Measurements from ENCODE around the gene PRG2. TPM values are rescaled to one million over a fixed set of nuclear protein-coding genes. Genes with fewer than 3 reads are reported as not detected.

The PRG2 gene
- total and polyA plus RNA-seq, 9 of the 15 experiments (the other 6 are each of a cell fraction or from before 2014, with no cell fraction given), result 1.8 to 78.0 (median 26.6) TPM

- Histone ChIP-seq H3K4me3 (no peak overlapping the region), H4K20me1 (replicated peaks; ENCODE audit: control insufficient read depth, insufficient read depth, low read length) (no peaks in the 10 kb centered on the region), H3K79me2 (ENCODE audit: control insufficient read depth, insufficient read depth, low read length) (no peaks in the 10 kb centered on the region), H3K9me1 (ENCODE audit: control insufficient read depth, insufficient read depth, low read length) (no peaks in the 10 kb centered on the region), H3K27me3 (ENCODE audit: control insufficient read depth in 2 of 2, insufficient read depth in 2 of 2, low read length in 2 of 2) (no peaks in the 10 kb centered on the region; a peak in 1 of 5 replicates), H3K9me3 (replicated peaks; ENCODE audit: control insufficient read depth, insufficient read depth, low read depth, low read length) (no peaks in the 10 kb centered on the region), H3K36me3 (ENCODE audit: control insufficient read depth, insufficient read depth, low read length) (no peaks in the 10 kb centered on the region), H3K27ac (ENCODE audit: extremely low read depth, low read depth, low read length) (no peak overlapping the region), H2AFZ (ENCODE audit: low read depth, low read length) (no peak overlapping the region), H3K9ac (ENCODE audit: insufficient read depth in 1 of 2, low read depth in 2 of 2, low read length in 2 of 2) (no peak overlapping the region), H3K4me1 (replicated peaks in 1 of 2; ENCODE audit: control insufficient read depth in 2 of 2, insufficient read depth in 2 of 2, low read length in 2 of 2) (peaks cover 0 to 6% of the 10 kb centered on the region in 2 experiments; a peak in 4 of 5 replicates), H3K4me2 (ENCODE audit: insufficient read depth, low read length) (no peak overlapping the region)
- intact Hi-C loops (cut with micrococcal nuclease), result no loop called here
- no TSS peak for BruUV-seq (replicated peaks)
- ChIA-PET CTCF (ENCODE audit: low intra/inter-chr PET ratio) (no interaction called here), POLR2A (interaction anchor here (1.4 kb wide), 1 partner anchor 10 kb away, joined by 5 read pairs; no protein-coding TSS in a partner anchor)
- DNase-seq (ENCODE audit: extremely low read depth in 1 of 4, low spot score in 3 of 4) (no peak), ATAC-seq (no peak), FAIRE-seq (no peak)
- in situ Hi-C loops (cut with MboI), result no loop called here
- 35% methylated on average over 6 of the region's 6 CpGs for WGBS (ENCODE audit: insufficient coverage, low coverage, missing lambda C conversion rate)
- TF ChIP-seq, protein P1, sequence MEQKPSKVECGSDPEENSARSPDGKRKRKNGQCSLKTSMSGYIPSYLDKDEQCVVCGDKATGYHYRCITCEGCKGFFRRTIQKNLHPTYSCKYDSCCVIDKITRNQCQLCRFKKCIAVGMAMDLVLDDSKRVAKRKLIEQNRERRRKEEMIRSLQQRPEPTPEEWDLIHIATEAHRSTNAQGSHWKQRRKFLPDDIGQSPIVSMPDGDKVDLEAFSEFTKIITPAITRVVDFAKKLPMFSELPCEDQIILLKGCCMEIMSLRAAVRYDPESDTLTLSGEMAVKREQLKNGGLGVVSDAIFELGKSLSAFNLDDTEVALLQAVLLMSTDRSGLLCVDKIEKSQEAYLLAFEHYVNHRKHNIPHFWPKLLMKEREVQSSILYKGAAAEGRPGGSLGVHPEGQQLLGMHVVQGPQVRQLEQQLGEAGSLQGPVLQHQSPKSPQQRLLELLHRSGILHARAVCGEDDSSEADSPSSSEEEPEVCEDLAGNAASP (IDR thresholded peaks at IDR 0.05), result no peak
- TF ChIP-seq, protein P2, sequence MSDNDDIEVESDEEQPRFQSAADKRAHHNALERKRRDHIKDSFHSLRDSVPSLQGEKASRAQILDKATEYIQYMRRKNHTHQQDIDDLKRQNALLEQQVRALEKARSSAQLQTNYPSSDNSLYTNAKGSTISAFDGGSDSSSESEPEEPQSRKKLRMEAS (CRISPR knock-in tag; IDR thresholded peaks at IDR 0.05), result no peak
- TF ChIP-seq, protein P3, sequence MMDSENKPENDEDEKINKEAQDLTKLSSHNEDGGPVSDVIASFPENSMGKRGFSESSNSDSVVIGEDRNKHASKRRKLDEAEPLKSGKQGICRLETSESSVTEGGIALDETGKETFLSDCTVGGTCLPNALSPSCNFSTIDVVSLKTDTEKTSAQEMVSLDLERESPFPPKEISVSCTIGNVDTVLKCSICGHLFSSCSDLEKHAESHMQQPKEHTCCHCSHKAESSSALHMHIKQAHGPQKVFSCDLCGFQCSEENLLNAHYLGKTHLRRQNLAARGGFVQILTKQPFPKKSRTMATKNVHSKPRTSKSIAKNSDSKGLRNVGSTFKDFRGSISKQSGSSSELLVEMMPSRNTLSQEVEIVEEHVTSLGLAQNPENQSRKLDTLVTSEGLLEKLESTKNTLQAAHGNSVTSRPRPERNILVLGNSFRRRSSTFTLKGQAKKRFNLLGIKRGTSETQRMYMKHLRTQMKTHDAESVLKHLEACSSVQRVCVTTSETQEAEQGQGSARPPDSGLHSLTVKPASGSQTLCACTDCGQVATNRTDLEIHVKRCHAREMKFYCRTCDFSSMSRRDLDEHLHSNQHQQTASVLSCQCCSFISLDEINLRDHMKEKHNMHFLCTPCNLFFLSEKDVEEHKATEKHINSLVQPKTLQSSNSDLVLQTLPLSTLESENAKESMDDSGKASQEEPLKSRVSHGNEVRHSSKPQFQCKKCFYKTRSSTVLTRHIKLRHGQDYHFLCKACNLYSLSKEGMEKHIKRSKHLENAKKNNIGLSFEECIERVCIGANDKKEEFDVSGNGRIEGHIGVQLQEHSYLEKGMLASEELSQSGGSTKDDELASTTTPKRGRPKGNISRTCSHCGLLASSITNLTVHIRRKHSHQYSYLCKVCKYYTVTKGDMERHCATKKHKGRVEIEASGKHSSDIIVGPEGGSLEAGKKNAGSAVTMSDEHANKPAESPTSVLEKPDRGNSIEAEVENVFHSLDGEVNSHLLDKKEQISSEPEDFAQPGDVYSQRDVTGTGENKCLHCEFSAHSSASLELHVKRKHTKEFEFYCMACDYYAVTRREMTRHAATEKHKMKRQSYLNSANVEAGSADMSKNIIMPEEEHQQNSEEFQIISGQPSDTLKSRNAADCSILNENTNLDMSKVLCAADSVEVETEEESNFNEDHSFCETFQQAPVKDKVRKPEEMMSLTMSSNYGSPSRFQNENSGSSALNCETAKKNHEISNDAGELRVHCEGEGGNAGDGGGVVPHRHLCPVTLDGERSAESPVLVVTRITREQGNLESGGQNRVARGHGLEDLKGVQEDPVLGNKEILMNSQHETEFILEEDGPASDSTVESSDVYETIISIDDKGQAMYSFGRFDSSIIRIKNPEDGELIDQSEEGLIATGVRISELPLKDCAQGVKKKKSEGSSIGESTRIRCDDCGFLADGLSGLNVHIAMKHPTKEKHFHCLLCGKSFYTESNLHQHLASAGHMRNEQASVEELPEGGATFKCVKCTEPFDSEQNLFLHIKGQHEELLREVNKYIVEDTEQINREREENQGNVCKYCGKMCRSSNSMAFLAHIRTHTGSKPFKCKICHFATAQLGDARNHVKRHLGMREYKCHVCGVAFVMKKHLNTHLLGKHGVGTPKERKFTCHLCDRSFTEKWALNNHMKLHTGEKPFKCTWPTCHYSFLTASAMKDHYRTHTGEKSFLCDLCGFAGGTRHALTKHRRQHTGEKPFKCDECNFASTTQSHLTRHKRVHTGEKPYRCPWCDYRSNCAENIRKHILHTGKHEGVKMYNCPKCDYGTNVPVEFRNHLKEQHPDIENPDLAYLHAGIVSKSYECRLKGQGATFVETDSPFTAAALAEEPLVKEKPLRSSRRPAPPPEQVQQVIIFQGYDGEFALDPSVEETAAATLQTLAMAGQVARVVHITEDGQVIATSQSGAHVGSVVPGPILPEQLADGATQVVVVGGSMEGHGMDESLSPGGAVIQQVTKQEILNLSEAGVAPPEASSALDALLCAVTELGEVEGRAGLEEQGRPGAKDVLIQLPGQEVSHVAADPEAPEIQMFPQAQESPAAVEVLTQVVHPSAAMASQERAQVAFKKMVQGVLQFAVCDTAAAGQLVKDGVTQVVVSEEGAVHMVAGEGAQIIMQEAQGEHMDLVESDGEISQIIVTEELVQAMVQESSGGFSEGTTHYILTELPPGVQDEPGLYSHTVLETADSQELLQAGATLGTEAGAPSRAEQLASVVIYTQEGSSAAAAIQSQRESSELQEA (IDR thresholded peaks at IDR 0.05; ENCODE audit: low read depth), result no peak
- TF ChIP-seq SETDB1 (IDR thresholded peaks at IDR 0.05; ENCODE audit: low read length), result no peak
- no peak for TF ChIP-seq CEBPB (tag; IDR thresholded peaks at IDR 0.05)
- no peak for TF ChIP-seq LARP7 (IDR thresholded peaks at IDR 0.05)
- no peak for TF ChIP-seq SOX6 (IDR thresholded peaks at IDR 0.05)
- no peak for TF ChIP-seq SREBF1 (IDR thresholded peaks at IDR 0.05; ENCODE audit: borderline replicate concordance, low read depth, low read length)
- no peak for TF ChIP-seq ZNF316 (IDR thresholded peaks at IDR 0.05)
- TF ChIP-seq ESRRB (CRISPR knock-in tag; IDR thresholded peaks at IDR 0.05; ENCODE audit: borderline replicate concordance), result no peak
- TF ChIP-seq JUNB (CRISPR knock-in tag; conservative IDR thresholded peaks at IDR 0.05), result no peak
- TF ChIP-seq ATF7 (IDR thresholded peaks at IDR 0.05), result no peak
- TF ChIP-seq ZKSCAN8 (CRISPR knock-in tag; IDR thresholded peaks at IDR 0.05), result no peak
Measured at GRCh38 chr11:57439786-57440185, 49.3 kb upstream of the PRG2 start.

All from K562 (cell line).